ENCODE measurements around the gene FNDC5. TPM values are rescaled to one million over a fixed set of nuclear protein-coding genes. Genes with fewer than 3 reads are reported as not detected.

FNDC5 gene
- total RNA-seq, 3 donors from 2014 or later (not counting 1 experiment from before 2014, with no cell fraction given), result 0.36 TPM; not detected in 2

GRCh38 chr1:32898958-32899357 lies 28.2 kb upstream of the FNDC5 start:
- H3K36me3 Mint-ChIP-seq, result no peaks in the 10 kb centered on the region
- H3K27ac ChIP-seq (ENCODE audit: low read length), result no peak overlapping the region
- H3K4me3 ChIP-seq (ENCODE audit: low read length), result no peak overlapping the region
- no peaks in the 10 kb centered on the region for H3K36me3 ChIP-seq (ENCODE audit: control insufficient read depth, insufficient read depth, low read length)
- H3K4me1 Mint-ChIP-seq, result peaks cover 4 to 10% of the 10 kb centered on the region in 2 donors
- no peaks in the 10 kb centered on the region for H3K9me3 Mint-ChIP-seq
- H3K4me3 Mint-ChIP-seq, result no peak overlapping the region
- H3K9me3 ChIP-seq (ENCODE audit: control insufficient read depth, insufficient read depth, low read length), result no peaks in the 10 kb centered on the region
- WGBS (ENCODE audit: insufficient coverage), result 89% methylated on average over 3 of the region's 3 CpGs
- TF ChIP-seq CTCF (IDR thresholded peaks at IDR 0.05), result no peak
- ATAC-seq (no peak), DNase-seq (no peak)
- H3K4me1 ChIP-seq (ENCODE audit: control insufficient read depth, insufficient read depth, low read length), result peaks cover 11% of the 10 kb centered on the region
- peaks cover 25 to 38% of the 10 kb centered on the region in 2 donors for H3K27me3 Mint-ChIP-seq (ENCODE audit: low read depth in 2 of 2)
- intact Hi-C loops (cut with micrococcal nuclease), result no loop called here
- H3K27ac Mint-ChIP-seq, result no peak overlapping the region
- H3K27me3 ChIP-seq (ENCODE audit: control insufficient read depth, insufficient read depth, low read length), result peaks cover 32% of the 10 kb centered on the region

- 81% methylated on average over 9 of the region's 9 CpGs for WGBS (ENCODE audit: insufficient coverage)
- peaks cover 35% of the 10 kb centered on the region for H3K27me3 ChIP-seq (ENCODE audit: control insufficient read depth, insufficient read depth, low read length)
- peaks cover 25 to 46% of the 10 kb centered on the region in 2 donors for H3K27me3 Mint-ChIP-seq (ENCODE audit: low read depth in 2 of 2)
These were observed 27.3 kb upstream of the FNDC5 start for GRCh38 chr1:32898056-32898455.

GRCh38 chr1:32897082-32898049 lies 26.7 kb upstream of the FNDC5 start:
- peaks cover 25 to 45% of the 10 kb centered on the region in 2 donors for H3K27me3 Mint-ChIP-seq (ENCODE audit: low read depth in 2 of 2)
- no peak overlapping the region for H3K27ac ChIP-seq (ENCODE audit: low read length)
- peaks cover 37% of the 10 kb centered on the region for H3K27me3 ChIP-seq (ENCODE audit: control insufficient read depth, insufficient read depth, low read length)
- H3K36me3 ChIP-seq (ENCODE audit: control insufficient read depth, insufficient read depth, low read length), result no peaks in the 10 kb centered on the region
- no peak for TF ChIP-seq CTCF (IDR thresholded peaks at IDR 0.05)
- H3K9me3 Mint-ChIP-seq, result no peaks in the 10 kb centered on the region
- ATAC-seq (no peak), DNase-seq (no peak)
- intact Hi-C loops (cut with micrococcal nuclease), result no loop called here
- H3K4me1 Mint-ChIP-seq, result peaks cover 7 to 19% of the 10 kb centered on the region in 2 donors
- no peak overlapping the region for H3K27ac Mint-ChIP-seq
- no peak overlapping the region for H3K4me3 ChIP-seq (ENCODE audit: low read length)
- H3K4me3 Mint-ChIP-seq, result no peak overlapping the region
- 88% methylated on average over 11 of the region's 11 CpGs for WGBS (ENCODE audit: insufficient coverage)
- peaks cover 25% of the 10 kb centered on the region for H3K4me1 ChIP-seq (ENCODE audit: control insufficient read depth, insufficient read depth, low read length)
- no peaks in the 10 kb centered on the region for H3K9me3 ChIP-seq (ENCODE audit: control insufficient read depth, insufficient read depth, low read length)
- H3K36me3 Mint-ChIP-seq, result no peaks in the 10 kb centered on the region

More at GRCh38 chr1:32898056-32898455, 27.3 kb upstream of the FNDC5 start:
- Histone ChIP-seq H3K9me3 (ENCODE audit: control insufficient read depth, insufficient read depth, low read length) (no peaks in the 10 kb centered on the region), H3K36me3 (ENCODE audit: control insufficient read depth, insufficient read depth, low read length) (no peaks in the 10 kb centered on the region), H3K27ac (ENCODE audit: low read length) (no peak overlapping the region), H3K4me3 (ENCODE audit: low read length) (no peak overlapping the region), H3K4me1 (ENCODE audit: control insufficient read depth, insufficient read depth, low read length) (peaks cover 20% of the 10 kb centered on the region)
- H3K9me3 Mint-ChIP-seq, result no peaks in the 10 kb centered on the region
- intact Hi-C loops (cut with micrococcal nuclease), result no loop called here
- H3K27ac Mint-ChIP-seq, result no peak overlapping the region
- no peak for ATAC-seq
- no peak for DNase-seq
- H3K4me1 Mint-ChIP-seq, result peaks cover 4 to 14% of the 10 kb centered on the region in 2 donors
- H3K4me3 Mint-ChIP-seq, result no peak overlapping the region
- no peaks in the 10 kb centered on the region for H3K36me3 Mint-ChIP-seq
- TF ChIP-seq CTCF (IDR thresholded peaks at IDR 0.05), result no peak

Measured in natural killer cell (primary cell).